Measurements from ENCODE around the gene METTL22. TPM values are rescaled to one million over a fixed set of nuclear protein-coding genes. Genes with fewer than 3 reads are reported as not detected.

Gene METTL22
- total RNA-seq, 2 donors from 2014 or later: 16.3 to 56.6 TPM

GRCh38 chr16:8607214-8607613 is 14.3 kb upstream of the METTL22 start:
- 63% methylated on average over 9 of the region's 9 CpGs for WGBS
- no peaks in the 10 kb centered on the region for H3K9me3 ChIP-seq
- DNase-seq (ENCODE audit: low spot score): no peak
- no peaks in the 10 kb centered on the region for H3K27me3 ChIP-seq (replicated peaks; ENCODE audit: insufficient read depth)
- intact Hi-C loops (cut with DNase I): no loop called here
- H3K4me3 ChIP-seq: no peak overlapping the region
- H3K4me1 ChIP-seq (replicated peaks): no peaks in the 10 kb centered on the region
- H3K36me3 ChIP-seq: no peaks in the 10 kb centered on the region
- no peak overlapping the region for H3K27ac ChIP-seq
- TF ChIP-seq, protein P1, sequence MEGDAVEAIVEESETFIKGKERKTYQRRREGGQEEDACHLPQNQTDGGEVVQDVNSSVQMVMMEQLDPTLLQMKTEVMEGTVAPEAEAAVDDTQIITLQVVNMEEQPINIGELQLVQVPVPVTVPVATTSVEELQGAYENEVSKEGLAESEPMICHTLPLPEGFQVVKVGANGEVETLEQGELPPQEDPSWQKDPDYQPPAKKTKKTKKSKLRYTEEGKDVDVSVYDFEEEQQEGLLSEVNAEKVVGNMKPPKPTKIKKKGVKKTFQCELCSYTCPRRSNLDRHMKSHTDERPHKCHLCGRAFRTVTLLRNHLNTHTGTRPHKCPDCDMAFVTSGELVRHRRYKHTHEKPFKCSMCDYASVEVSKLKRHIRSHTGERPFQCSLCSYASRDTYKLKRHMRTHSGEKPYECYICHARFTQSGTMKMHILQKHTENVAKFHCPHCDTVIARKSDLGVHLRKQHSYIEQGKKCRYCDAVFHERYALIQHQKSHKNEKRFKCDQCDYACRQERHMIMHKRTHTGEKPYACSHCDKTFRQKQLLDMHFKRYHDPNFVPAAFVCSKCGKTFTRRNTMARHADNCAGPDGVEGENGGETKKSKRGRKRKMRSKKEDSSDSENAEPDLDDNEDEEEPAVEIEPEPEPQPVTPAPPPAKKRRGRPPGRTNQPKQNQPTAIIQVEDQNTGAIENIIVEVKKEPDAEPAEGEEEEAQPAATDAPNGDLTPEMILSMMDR (IDR thresholded peaks at IDR 0.05): no peak
- no peak for TF ChIP-seq POLR2A (IDR thresholded peaks at IDR 0.05)
- TF ChIP-seq POLR2AphosphoS5 (IDR thresholded peaks at IDR 0.05): no peak

- Histone ChIP-seq H3K4me1 (replicated peaks) (no peaks in the 10 kb centered on the region), H3K4me3 (no peak overlapping the region), H3K27me3 (replicated peaks; ENCODE audit: insufficient read depth) (no peaks in the 10 kb centered on the region), H3K36me3 (no peaks in the 10 kb centered on the region), H3K27ac (no peak overlapping the region), H3K9me3 (no peaks in the 10 kb centered on the region)
- DNase-seq (ENCODE audit: low spot score): no peak
- intact Hi-C loops (cut with DNase I): no loop called here
- WGBS: 76% methylated on average over 4 of the region's 4 CpGs
- TF ChIP-seq, protein P1 (IDR thresholded peaks at IDR 0.05): no peak
- no peak for TF ChIP-seq POLR2AphosphoS5 (IDR thresholded peaks at IDR 0.05)
- TF ChIP-seq POLR2A (IDR thresholded peaks at IDR 0.05): no peak
These were observed 10.4 kb upstream of the METTL22 start for GRCh38 chr16:8611122-8611521.

- Histone ChIP-seq H3K4me1 (replicated peaks) (no peaks in the 10 kb centered on the region), H3K9me3 (no peaks in the 10 kb centered on the region), H3K27ac (no peak overlapping the region), H3K27me3 (replicated peaks; ENCODE audit: insufficient read depth) (no peaks in the 10 kb centered on the region), H3K4me3 (no peak overlapping the region), H3K36me3 (no peaks in the 10 kb centered on the region)
- 97% methylated on average over 1 of the region's 1 CpG for WGBS
- intact Hi-C loops (cut with DNase I): no loop called here
- no peak for DNase-seq (ENCODE audit: low spot score)
- TF ChIP-seq POLR2A (IDR thresholded peaks at IDR 0.05) (no peak), POLR2AphosphoS5 (IDR thresholded peaks at IDR 0.05) (no peak)
- TF ChIP-seq, protein P1 (IDR thresholded peaks at IDR 0.05): no peak
These were observed 9.5 kb upstream of the METTL22 start for GRCh38 chr16:8611886-8612600.

- no peaks in the 10 kb centered on the region for H3K9me3 ChIP-seq
- H3K36me3 ChIP-seq: no peaks in the 10 kb centered on the region
- intact Hi-C loops (cut with DNase I): no loop called here
- H3K27ac ChIP-seq: no peak overlapping the region
- DNase-seq (ENCODE audit: low spot score): no peak
- 60% methylated on average over 9 of the region's 9 CpGs for WGBS
- H3K27me3 ChIP-seq (replicated peaks; ENCODE audit: insufficient read depth): no peaks in the 10 kb centered on the region
- TF ChIP-seq POLR2AphosphoS5 (IDR thresholded peaks at IDR 0.05) (no peak), POLR2A (IDR thresholded peaks at IDR 0.05) (no peak)
- TF ChIP-seq, protein P1 (IDR thresholded peaks at IDR 0.05): no peak
- no peak overlapping the region for H3K4me3 ChIP-seq
- H3K4me1 ChIP-seq (replicated peaks): no peaks in the 10 kb centered on the region
These were observed 7.0 kb upstream of the METTL22 start for GRCh38 chr16:8614435-8615029.

Measured in prostate gland (tissue), 2 donors.